Choroid plexus epithelial cell (primary cell): ENCODE measurements around the gene TPRG1.

Experiments
- DNase-seq: peaks from one replicate; pipeline ENCODE4 v3.0.0-alpha.2; 2010; ENCODE audit warnings: low read depth
- H3K4me3 ChIP-seq: 2 replicates; pipeline ENCODE4 v1.5.1; 2011; ENCODE audit warnings: low read depth, mild to moderate bottlenecking, control low read depth, low read length, moderate library complexity
- CTCF ChIP-seq: conservative IDR thresholded peaks from 2 replicates; pipeline ENCODE4 v1.5.1; 2011; ENCODE audit warnings: low read depth, mild to moderate bottlenecking, control low read depth, inconsistent platforms, low read length, moderate library complexity

Gene TPRG1

DNA sequence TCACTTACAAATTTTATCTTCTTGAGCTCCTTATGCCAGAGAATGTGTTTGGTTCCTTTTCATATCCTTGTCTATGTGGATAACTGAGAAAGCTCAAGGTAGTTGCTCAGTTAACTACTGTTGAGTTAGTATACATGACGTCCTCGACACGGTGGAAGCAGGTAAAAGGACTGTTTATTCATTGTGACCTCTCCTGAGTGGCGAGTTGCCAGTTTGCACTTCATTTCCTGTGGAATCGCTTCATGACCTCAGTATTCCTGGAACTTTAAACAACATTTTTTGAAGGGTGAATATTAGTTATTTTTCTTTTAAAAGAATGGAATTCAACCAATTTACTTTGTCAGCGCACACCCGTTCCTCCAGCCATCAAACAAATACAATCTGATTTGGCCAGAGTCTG, 1.2 kb upstream of the TPRG1 start:
- H3K4me3 ChIP-seq, result no peak overlapping the region
- peak; percentile 38 for DNase-seq
- no peak for TF ChIP-seq CTCF

DNA sequence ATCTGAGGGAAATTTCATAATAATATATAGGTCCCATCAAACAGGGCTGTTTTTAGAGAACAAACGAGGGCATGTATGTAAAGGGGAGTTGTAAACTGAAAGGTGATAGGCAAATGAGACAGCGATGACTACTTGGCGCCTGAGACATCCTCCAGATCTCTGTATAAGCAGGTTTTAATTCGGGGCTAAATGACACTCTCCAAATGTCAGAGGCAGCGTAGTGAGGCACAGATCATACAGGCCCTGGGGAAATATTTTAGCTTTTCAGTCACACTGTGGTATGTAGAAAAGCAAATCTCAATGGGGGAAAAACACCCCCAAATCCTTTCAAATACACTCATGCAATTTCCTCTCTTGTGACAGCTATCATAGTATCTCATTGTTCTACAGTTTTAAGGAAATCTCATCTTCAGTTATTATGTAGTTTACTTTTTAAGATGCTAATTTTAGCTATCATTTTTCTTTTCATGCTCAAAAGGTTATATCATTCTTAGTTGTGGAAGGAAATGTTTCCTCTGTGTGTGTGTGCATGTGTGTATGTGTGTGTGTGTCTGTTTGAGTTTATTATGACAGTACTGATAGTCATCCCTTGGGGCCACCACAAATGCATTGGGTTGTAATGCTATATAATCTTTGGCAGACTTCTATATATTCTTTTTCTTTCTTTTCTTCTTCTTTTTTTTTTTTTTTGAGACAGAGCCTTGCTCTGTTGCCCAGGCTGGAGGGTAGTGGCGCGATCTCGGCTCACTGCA, 1.1 kb downstream of the TPRG1 start:
- no peak for TF ChIP-seq CTCF
- no peak for DNase-seq
- H3K4me3 ChIP-seq, result no peak overlapping the region

GRCh38 chr3:189184566-189184965, 12.8 kb downstream of the TPRG1 start:
- H3K4me3 ChIP-seq, result no peak overlapping the region
- TF ChIP-seq CTCF, result no peak
- no peak for DNase-seq

DNA sequence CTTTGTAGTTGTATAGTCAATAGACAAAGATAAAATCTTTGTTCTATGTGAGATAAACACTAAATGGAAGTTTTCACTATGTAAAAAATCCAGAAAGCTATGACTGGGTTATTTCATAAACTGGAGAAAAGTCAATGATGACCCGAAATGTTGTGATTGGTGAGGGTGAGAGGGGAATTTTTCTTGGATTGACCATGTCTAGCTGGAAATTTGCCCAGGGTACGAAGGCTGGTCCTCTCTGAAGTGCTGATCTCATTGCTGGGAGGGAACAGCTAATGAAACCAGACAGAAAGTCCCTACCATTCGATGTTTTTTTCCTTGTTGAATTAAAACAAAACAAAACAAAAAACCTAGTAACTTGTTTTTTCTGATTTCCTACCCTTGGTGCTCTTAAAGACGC, 14.3 kb downstream of the TPRG1 start:
- no peak overlapping the region for H3K4me3 ChIP-seq
- DNase-seq, result peak; percentile 80
- TF ChIP-seq CTCF, result no peak

DNA sequence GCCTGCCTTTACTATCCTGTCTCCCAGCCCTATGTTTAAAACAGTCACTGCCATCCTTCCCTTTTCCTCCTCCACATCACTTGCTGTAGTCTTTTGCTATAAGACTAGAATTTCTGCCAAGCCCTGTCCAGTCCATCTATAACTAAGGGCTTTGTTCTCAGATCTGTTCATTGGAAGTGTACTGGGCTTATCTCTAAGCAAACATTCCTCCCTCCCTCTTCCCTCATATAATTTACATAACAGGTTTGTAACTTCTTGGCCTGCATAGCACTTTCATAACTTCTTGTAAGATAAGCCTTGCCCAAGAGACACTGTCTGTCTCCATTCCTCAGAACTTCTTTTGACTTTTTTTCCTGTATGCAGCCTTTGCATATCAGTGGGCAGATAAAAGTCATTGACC, 16.7 kb downstream of the TPRG1 start:
- TF ChIP-seq CTCF, result no peak
- no peak overlapping the region for H3K4me3 ChIP-seq
- peak; percentile 36 for DNase-seq

DNA sequence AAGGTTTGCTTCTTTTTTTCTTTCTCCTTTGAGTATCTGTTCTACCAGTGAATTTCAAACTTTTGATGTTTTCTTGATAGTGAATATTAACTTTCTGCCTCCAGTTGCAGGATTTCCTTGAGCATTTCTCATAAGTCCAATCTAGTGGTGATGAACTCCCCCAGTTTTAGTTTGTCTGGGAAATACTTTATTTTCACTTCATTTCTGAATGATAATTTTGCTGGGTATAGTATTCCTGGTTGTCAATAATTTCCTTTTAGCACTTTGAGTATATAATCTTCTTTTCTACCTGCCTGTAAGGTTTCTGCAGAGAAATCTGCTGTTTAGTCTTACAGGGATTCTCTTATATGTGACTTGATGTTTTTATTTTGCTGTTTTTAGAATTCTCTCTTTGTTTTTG, 21.0 kb downstream of the TPRG1 start:
- H3K4me3 ChIP-seq, result no peak overlapping the region
- DNase-seq, result no peak
- TF ChIP-seq CTCF, result no peak

DNA sequence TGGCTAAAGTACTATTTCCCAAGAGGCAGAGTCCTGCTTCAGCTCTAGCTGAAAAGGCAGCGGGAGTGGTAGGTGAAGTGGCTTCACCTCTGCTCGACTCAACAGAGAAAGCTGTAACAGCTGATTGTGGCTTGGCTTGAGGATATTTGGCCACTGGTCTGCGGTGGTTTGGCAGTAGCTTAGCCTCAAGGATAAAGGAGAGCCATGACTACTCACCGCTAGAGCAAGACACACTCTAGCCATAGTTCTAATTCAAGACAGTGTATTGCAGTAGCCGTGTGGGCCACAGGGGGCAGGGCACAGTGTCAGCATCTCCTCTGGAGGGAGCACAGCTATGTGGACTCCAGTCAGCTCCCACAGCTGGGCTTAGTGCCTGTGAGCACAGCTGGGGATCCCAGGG, 23.5 kb downstream of the TPRG1 start:
- peak; percentile 7 for DNase-seq
- H3K4me3 ChIP-seq, result no peak overlapping the region
- TF ChIP-seq CTCF, result peak; percentile 36
